T-helper 2 cell treated with Interferon-gamma antibody and Interleukin-4, amounts not matched to agents 5 μg/mL and 100 μg/mL, for 36 hours (primary cell): ENCODE results near the gene SLC6A13.
"Not testable (repeated sequence)": the region's sequence is repeated elsewhere in the genome, so short reads cannot be mapped to it uniquely, and the experiment has no call there.

Source experiments
- DNase-seq: peaks from one replicate; pipeline ENCODE4 v3.0.0; 2021; ENCODE audit warnings: low spot score
- H3K27ac Mint-ChIP-seq: one replicate; pipeline ENCODE4 v1.8.0; 2021; ENCODE audit warnings: mild to moderate bottlenecking, mixed read lengths
- H3K27me3 Mint-ChIP-seq: one replicate; pipeline ENCODE4 v1.8.0; 2021; ENCODE audit warnings: low read depth, mixed read lengths
- H3K36me3 Mint-ChIP-seq: one replicate; pipeline ENCODE4 v1.8.0; 2021; ENCODE audit warnings: low read depth, mixed read lengths
- H3K4me1 Mint-ChIP-seq: one replicate; pipeline ENCODE4 v1.8.0; 2021; ENCODE audit warnings: low read depth, mixed read lengths
- H3K4me3 Mint-ChIP-seq: one replicate; pipeline ENCODE4 v1.8.0; 2022; ENCODE audit warnings: mild to moderate bottlenecking, moderate library complexity, mixed read lengths
- H3K9me3 Mint-ChIP-seq: one replicate; pipeline ENCODE4 v1.8.0; 2021; ENCODE audit warnings: mixed read lengths

The SLC6A13 gene

DNA sequence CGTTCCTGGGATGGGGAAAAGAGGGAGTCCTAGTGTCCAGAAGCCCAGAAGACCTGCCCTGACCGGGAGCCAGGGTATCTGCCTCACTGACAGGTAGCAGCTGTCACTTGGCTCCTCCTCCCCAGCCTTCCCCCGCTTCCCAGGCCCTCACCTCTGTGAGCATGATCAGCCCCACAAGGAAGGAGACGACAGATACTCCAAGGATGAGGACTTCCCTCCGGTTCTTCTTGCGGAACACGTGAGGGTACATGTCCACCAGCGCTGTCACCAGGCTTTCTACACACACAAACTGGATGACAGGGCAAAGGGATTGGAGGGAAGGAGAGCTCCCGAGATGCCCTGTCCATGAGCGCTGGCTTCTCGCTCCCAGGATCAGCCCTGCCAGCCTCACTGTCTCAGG, 38.8 kb downstream of the SLC6A13 start:
- no peaks in the 10 kb centered on the region for H3K36me3 Mint-ChIP-seq
- H3K9me3 Mint-ChIP-seq = no peaks in the 10 kb centered on the region
- no peak overlapping the region for H3K4me3 Mint-ChIP-seq
- no peaks in the 10 kb centered on the region for H3K4me1 Mint-ChIP-seq
- no peaks in the 10 kb centered on the region for H3K27me3 Mint-ChIP-seq
- DNase-seq = no peak
- H3K27ac Mint-ChIP-seq = no peak overlapping the region

DNA sequence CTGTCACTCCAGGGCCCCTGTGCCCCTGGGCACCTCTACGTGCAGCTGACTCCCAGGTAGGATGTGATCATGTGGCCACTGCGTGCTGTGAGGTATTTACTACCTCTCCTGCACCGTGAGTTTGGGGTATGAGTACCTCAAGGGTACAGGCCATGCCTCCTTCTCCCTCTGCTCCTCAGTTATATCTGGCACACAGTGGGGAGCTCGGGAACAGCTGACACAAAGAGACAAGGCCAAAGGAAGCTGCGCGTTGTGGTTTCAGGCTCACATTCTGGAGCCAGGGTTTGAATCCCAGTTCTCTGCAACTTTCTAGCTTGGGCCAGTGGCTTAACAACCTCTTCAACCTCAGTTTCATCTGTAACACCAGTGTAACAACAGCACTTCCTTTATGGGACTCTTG, 40.9 kb downstream of the SLC6A13 start:
- no peaks in the 10 kb centered on the region for H3K36me3 Mint-ChIP-seq
- H3K9me3 Mint-ChIP-seq = no peaks in the 10 kb centered on the region
- H3K27ac Mint-ChIP-seq = no peak overlapping the region
- H3K27me3 Mint-ChIP-seq = no peaks in the 10 kb centered on the region
- no peak overlapping the region for H3K4me3 Mint-ChIP-seq
- no peaks in the 10 kb centered on the region for H3K4me1 Mint-ChIP-seq
- no peak for DNase-seq

DNA sequence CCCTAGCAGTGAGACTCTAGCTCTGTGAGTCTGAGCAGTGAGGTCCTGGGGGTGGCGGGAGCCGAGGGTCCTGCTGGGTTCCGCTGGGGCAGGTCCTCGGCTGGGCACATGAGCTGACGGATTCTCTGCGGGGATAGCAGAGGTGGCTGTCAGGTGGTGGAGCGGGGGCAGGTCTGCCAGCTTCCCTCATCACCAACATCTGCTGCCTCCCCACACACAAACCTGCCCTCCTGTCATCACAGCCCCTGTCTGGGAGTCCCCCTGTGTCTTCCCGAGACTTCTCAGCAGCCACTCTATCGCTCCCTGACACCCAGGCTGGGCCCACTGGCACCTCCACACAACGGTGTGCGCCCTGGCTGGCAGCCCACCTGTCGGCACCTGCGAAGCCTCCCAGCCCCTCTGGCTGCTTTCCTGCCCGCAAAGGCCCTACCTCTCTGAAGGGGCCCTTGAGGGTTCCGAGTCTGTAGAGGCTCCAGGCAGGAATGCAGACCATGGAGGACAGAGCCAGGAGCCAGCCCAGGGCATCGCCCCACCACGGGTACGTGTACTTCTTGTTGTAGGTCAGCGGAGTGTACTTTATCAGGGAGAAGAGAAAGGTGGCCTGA, 41.6 kb downstream of the SLC6A13 start:
- no peaks in the 10 kb centered on the region for H3K9me3 Mint-ChIP-seq
- H3K27ac Mint-ChIP-seq = no peak overlapping the region
- H3K4me1 Mint-ChIP-seq = no peaks in the 10 kb centered on the region
- no peak for DNase-seq
- no peaks in the 10 kb centered on the region for H3K36me3 Mint-ChIP-seq
- H3K4me3 Mint-ChIP-seq = no peak overlapping the region
- no peaks in the 10 kb centered on the region for H3K27me3 Mint-ChIP-seq

DNA sequence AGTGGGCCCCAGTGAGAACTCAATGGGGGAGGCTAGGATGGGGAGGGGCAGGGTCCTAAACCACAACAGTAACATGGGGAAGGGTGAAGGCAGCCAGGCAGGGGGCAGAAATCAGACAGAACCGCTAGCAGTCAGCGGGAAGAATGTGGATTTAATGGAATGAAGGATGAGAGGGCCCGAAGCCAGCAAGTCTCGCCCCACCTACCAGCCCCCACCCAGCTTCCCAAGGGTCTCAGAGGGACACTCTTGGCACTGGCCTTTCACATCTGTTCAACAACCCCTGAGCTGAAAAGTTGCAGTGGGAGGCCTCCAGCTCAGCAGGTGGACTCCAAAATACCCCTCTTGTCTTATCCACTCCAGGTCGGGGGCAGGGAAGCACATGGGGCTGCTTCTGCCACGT, 42.1 kb downstream of the SLC6A13 start:
- Mint-ChIP-seq H3K36me3 (no peaks in the 10 kb centered on the region), H3K27ac (no peak overlapping the region)

DNA sequence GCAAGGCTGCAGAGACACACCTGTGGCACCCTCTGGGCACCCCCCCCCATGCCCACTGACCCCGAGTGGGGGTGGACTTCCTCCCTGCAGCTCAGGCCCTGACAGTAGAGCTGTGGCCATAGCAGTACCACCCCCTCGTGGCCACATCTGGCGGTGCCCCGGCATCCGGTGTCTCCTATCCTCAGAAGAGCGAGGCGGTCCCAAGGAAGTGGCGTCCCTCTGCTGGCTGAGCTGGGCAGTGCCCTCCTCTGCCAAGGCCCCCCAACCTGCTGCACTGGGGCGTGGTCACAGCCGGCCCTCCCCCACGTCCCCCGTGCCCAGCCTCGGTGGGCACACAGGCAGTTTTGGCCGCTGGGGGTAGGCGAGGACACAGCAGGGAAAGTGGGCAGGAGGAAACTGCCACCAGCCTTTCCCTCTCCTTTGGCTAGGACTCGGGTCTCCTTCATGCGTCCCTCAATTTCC, 42.7 kb downstream of the SLC6A13 start:
- H3K9me3 Mint-ChIP-seq = no peaks in the 10 kb centered on the region
- no peaks in the 10 kb centered on the region for H3K27me3 Mint-ChIP-seq
- no peaks in the 10 kb centered on the region for H3K36me3 Mint-ChIP-seq
- no peak overlapping the region for H3K27ac Mint-ChIP-seq
- no peaks in the 10 kb centered on the region for H3K4me1 Mint-ChIP-seq
- H3K4me3 Mint-ChIP-seq = no peak overlapping the region
- DNase-seq = peak; percentile 53

More for the DNA sequence above, 42.1 kb downstream of the SLC6A13 start:
- H3K9me3 Mint-ChIP-seq = no peaks in the 10 kb centered on the region
- no peak for DNase-seq
- H3K27me3 Mint-ChIP-seq = no peaks in the 10 kb centered on the region
- H3K4me1 Mint-ChIP-seq = no peaks in the 10 kb centered on the region
- no peak overlapping the region for H3K4me3 Mint-ChIP-seq

DNA sequence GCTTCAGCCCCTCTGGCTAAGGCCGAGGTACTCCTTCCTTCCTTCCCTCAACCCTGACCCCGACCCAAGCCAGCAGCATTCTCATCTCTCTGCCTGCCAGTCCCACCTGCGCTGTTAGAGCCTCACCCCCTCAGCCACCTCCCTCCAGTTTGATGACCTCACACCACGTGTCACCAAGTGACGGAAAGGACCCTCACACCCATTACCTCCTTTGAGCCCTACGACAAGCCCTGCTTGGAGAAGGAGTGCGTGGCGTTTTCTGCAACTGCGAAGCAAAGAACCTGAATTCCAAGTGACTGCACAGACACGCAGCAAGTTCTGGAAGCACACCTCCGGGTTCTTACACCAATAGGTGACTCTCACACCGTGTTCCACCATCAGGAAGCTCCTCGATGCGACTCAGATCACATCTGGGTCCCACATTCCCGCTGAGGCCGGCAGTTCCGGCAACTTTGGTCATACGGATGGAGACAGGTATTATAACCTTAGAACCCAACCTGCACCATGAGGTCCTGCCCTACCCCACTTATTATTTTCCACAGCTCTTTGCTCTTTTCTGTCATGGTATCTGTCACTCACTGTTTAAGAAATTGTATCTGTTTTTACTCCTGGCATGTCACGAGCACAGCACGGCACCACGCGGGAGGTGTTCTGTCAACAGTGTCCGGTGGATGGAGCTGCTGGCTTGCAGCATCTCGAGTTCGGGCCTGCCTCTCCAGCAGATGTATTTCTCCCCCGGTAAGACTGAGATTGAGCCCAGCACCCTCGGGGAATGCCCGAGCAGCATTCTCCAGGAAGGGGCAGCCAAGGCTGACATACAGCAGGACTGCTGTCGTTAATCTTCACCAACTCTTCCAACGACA, 43.7 kb downstream of the SLC6A13 start:
- Mint-ChIP-seq H3K27ac (no peak overlapping the region), H3K9me3 (no peaks in the 10 kb centered on the region), H3K4me3 (no peak overlapping the region), H3K27me3 (peaks cover under 1% of the 10 kb centered on the region), H3K36me3 (no peaks in the 10 kb centered on the region), H3K4me1 (no peaks in the 10 kb centered on the region)
- DNase-seq = no peak

DNA sequence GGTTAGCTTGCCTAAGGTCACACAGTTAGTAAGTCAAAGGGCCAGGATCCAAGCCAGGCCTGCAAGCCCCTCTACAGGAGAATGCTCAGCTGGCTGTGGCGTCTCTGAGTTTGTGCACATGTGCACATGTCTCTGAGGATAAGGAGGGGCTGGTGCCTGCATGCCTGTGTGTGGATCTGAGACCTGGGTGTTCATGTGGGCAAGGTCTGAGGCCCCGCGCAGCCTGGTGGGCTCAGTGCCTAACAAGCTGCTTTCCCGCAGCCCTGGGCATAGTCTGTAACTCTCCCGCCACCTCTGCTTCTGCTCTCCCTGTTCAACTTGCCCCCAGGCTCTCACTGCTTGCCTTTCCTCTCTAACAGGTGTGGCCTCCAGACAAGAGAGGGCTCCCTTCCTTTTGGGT, 44.4 kb downstream of the SLC6A13 start:
- H3K9me3 Mint-ChIP-seq = no peaks in the 10 kb centered on the region
- H3K4me1 Mint-ChIP-seq = no peaks in the 10 kb centered on the region
- DNase-seq = no peak
- no peak overlapping the region for H3K4me3 Mint-ChIP-seq
- H3K27ac Mint-ChIP-seq = no peak overlapping the region
- H3K27me3 Mint-ChIP-seq = peaks cover 5% of the 10 kb centered on the region
- H3K36me3 Mint-ChIP-seq = no peaks in the 10 kb centered on the region

DNA sequence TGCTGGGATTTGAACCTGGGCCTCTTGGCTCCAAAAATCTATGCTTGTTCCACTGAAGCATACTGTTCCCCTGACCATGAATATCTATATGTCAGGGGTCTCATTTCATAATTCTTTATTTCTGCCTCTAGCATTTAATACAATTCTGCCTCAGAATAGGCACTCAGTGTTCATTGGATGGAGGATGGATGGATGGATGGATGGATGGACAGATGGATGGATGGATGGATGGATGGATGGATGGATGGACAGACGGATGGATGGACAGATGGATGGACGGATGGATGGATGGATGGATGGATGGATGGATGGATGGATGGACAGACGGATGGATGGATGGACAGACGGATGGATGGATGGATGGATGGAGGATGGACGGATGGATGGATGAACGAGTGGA, 45.6 kb downstream of the SLC6A13 start:
- H3K9me3 Mint-ChIP-seq, H3K27ac Mint-ChIP-seq, H3K36me3 Mint-ChIP-seq, DNase-seq, H3K4me1 Mint-ChIP-seq, H3K4me3 Mint-ChIP-seq: not testable (repeated sequence)
- peaks cover 11% of the 10 kb centered on the region for H3K27me3 Mint-ChIP-seq

DNA sequence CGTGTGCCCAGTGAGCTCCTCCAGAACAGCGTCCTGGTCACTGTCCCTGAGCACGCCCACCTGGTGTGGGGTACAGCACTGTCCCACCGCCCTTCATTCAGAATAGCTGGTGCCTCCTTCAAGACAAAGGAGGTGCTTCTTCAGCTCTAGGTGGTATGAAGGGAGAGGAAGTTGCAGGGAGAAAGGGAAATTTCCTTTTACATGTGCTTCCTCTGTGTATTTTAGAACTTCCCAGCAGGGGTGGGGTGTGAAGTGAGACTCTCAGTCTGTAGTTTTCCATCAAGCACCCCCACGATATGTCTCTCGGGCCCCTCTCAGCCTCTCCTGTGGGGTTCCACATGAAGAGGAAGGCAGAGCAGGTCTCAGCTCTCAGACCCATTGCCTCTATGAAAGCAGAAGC, 47.5 kb downstream of the SLC6A13 start:
- peaks cover 21% of the 10 kb centered on the region for H3K27me3 Mint-ChIP-seq
- no peak overlapping the region for H3K4me3 Mint-ChIP-seq
- no peaks in the 10 kb centered on the region for H3K9me3 Mint-ChIP-seq

DNA sequence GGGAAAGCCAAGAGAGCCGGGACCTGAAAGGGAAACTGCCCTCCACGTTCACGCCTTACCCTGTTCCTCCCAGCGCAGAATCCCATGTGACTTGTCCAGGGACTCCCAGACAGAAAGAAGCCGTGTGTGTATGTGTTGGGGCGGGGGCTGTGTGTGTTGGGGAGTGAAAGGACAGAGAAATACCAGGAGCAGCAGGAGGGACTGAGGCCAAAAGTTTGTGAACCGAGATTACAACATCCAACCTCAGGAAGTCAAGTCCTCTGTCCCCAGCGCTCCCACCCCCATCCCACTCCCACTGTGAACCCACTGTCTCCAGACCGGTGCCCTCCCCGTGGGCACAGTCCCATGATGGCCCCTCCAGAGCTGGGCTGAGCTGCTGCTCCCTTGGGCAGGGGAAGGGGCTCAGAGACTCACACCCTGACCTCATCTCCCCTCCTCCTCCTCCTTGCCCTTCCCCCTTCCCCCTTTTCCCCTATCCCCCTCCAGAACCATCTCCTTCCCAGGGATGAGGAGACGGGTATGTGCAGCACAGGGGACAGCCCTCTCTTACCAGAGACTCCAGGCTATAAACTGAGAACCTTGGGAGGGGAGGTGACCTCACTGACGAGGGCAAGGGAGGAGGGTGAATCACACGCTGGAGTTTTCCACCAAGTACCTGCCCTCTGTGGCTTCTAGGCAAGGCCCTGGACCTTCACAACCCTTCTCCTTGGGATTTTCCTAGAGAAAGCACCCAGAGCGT, 48.5 kb downstream of the SLC6A13 start, which contains the start of gene SLC6A12:
TSS of gene SLC6A12 (minus strand) at position 155 of the 739 bp plus-strand sequence. CDS start 4,171 bp downstream, outside the sequence.
- no peak within 1 kb of the TSS for H3K27ac Mint-ChIP-seq
- H3K27me3 Mint-ChIP-seq = peaks cover 21% of the 10 kb centered on the region
- H3K4me1 Mint-ChIP-seq = peaks cover 4% of the 10 kb centered on the region
- H3K36me3 Mint-ChIP-seq = no peaks in the 10 kb centered on the region
- no peak within 1 kb of the TSS for H3K4me3 Mint-ChIP-seq
- no peak for DNase-seq
- no peaks in the 10 kb centered on the region for H3K9me3 Mint-ChIP-seq

More for the DNA sequence above, 47.5 kb downstream of the SLC6A13 start:
- Mint-ChIP-seq H3K27ac (no peak overlapping the region), H3K36me3 (no peaks in the 10 kb centered on the region), H3K4me1 (peaks cover 4% of the 10 kb centered on the region)
- DNase-seq = no peak

DNA sequence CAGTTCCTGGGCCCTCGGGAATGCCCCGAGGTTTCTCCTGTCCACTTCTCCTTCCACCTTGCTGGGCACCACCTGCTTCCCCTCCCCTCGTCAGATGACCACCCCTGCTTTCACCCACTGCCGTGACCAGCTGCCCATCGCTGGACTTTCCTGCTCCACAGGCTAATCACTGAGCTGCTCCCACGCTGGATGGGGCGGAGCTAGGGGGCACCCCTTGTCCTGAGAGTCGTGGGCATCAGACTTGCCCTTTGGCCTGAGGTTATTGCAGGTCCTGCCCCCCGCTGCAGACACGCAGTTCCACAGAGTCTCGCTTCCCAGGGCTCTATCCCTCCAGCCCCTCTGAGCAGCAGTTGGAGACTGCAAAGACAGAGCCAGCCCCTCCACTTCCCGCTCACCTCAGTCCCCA, 49.1 kb downstream of the SLC6A13 start:
- H3K27me3 Mint-ChIP-seq = peaks cover 21% of the 10 kb centered on the region
- H3K36me3 Mint-ChIP-seq = no peaks in the 10 kb centered on the region
- no peak overlapping the region for H3K4me3 Mint-ChIP-seq
- no peak for DNase-seq
- H3K27ac Mint-ChIP-seq = no peak overlapping the region
- H3K9me3 Mint-ChIP-seq = no peaks in the 10 kb centered on the region
- H3K4me1 Mint-ChIP-seq = peaks cover 4% of the 10 kb centered on the region

DNA sequence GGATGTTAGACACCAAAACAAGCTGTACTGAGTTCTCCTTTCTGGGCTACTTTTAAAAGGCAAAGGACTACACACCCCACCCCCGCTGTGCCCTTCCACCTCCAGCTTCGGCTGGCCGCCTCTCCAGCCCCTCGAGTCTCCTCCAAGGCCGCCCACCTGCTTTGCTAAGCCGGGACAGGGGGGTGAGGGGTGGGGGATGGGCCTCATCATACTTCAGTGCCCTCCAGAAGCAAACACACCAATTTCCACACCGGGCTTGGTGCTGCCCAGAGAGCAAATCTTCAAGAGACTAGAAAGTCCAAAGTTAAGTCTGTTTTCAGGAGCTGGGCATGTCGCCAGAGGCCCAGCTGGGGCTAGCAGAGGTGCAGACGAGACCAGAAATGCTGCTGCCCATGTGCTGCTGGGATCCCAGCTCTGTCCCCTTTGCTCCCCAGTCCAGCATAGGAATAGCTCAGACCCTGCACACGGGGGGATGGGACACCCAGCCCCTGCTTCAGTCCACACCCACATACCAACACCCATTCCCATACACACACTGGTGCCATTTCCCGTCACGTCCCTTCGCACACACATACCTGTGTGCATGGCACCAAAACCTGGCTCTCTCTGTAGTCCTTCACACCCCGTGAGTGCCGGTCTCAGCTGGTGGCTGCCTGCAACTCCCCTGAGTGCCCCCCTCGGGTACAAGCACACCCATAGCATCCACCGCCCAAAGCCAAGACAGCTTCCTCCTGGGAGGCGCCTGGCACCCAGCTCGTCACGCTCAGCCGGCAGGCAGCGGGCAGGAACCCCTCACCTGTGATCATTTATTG, 49.7 kb downstream of the SLC6A13 start:
- no peaks in the 10 kb centered on the region for H3K9me3 Mint-ChIP-seq
- H3K4me1 Mint-ChIP-seq = peaks cover 4% of the 10 kb centered on the region
- no peak overlapping the region for H3K4me3 Mint-ChIP-seq
- H3K36me3 Mint-ChIP-seq = no peaks in the 10 kb centered on the region
- no peak for DNase-seq
- H3K27ac Mint-ChIP-seq = no peak overlapping the region
- H3K27me3 Mint-ChIP-seq = peaks cover 21% of the 10 kb centered on the region

DNA sequence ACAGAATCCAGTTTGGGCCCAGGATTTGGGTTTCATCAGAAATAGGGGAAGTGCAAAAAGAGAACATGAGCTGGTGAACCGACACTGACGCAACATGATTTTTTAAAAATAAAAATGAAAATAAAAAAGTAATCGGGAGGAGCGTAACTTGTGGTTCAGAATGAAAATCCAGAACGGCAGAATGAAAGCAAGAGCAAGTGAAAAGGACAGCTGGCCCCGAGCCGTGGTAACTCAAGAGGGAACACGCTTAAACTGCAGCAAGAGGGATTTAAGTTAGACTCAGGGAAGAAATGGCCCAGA, 50.3 kb downstream of the SLC6A13 start:
- Mint-ChIP-seq H3K27ac (no peak overlapping the region), H3K9me3 (no peaks in the 10 kb centered on the region), H3K27me3 (peaks cover 21% of the 10 kb centered on the region), H3K4me1 (peaks cover 4% of the 10 kb centered on the region), H3K4me3 (no peak overlapping the region), H3K36me3 (no peaks in the 10 kb centered on the region)
- no peak for DNase-seq
